ENCODE results near the gene KRT7.

The KRT7 gene

GRCh38 chr12:52245962-52246569, 13.0 kb downstream of the KRT7 start:
- Histone ChIP-seq H3K9me3 (ENCODE audit: control insufficient read depth, low read length) (no peaks in the 10 kb centered on the region), H2BK120ac (ENCODE audit: low read depth, low read length) (no peak overlapping the region), H3K23ac (ENCODE audit: low read length in 2 of 2) (no peak overlapping the region), H3K4me3 (ENCODE audit: insufficient read depth in 1 of 2, low read depth in 1 of 2, low read length in 2 of 2) (no peak overlapping the region), H2BK15ac (ENCODE audit: low read depth, poor library complexity, severe bottlenecking) (no peak overlapping the region), H2AFZ (ENCODE audit: low read depth, low read length) (no peak overlapping the region), H2AK5ac (ENCODE audit: low read length, severe bottlenecking) (peak overlapping the region; percentile 23), H4K8ac (ENCODE audit: low read length) (no peak overlapping the region), H3K79me1 (replicated peaks; ENCODE audit: low read length, poor library complexity, severe bottlenecking) (no peaks in the 10 kb centered on the region), H2BK5ac (ENCODE audit: low read depth, low read length, poor library complexity, severe bottlenecking) (no peak overlapping the region), H2BK12ac (ENCODE audit: low read length in 2 of 2) (peak overlapping the region in 1 of 2 experiments; percentile 10), H3K4ac (ENCODE audit: low read depth in 1 of 2, low read length in 2 of 2) (no peak overlapping the region), H3K27ac (ENCODE audit: low read length, poor library complexity, severe bottlenecking) (no peak overlapping the region), H3K14ac (ENCODE audit: low read length in 2 of 2) (no peak overlapping the region), H3K18ac (ENCODE audit: low read depth in 1 of 2, low read length in 2 of 2) (no peak overlapping the region), H3K36me3 (ENCODE audit: control insufficient read depth in 1 of 2, insufficient read depth in 2 of 2, low read depth in 1 of 2, low read length in 2 of 2) (peaks cover 0 to 5% of the 10 kb centered on the region in 2 experiments), H3K27me3 (ENCODE audit: control insufficient read depth in 1 of 2, insufficient read depth in 1 of 2, low read length in 2 of 2) (peaks cover 0 to 26% of the 10 kb centered on the region in 2 experiments), H3K4me1 (ENCODE audit: control insufficient read depth, insufficient read depth, low read depth, low read length) (peaks cover 66% of the 10 kb centered on the region), H4K91ac (ENCODE audit: low read length) (no peak overlapping the region), H3K4me2 (ENCODE audit: low read length, poor library complexity, severe bottlenecking) (no peak overlapping the region), H3K9ac (ENCODE audit: low read length) (no peak overlapping the region)
- WGBS = 71% methylated on average over 6 of the region's 7 CpGs
- no peak for DNase-seq

DNA sequence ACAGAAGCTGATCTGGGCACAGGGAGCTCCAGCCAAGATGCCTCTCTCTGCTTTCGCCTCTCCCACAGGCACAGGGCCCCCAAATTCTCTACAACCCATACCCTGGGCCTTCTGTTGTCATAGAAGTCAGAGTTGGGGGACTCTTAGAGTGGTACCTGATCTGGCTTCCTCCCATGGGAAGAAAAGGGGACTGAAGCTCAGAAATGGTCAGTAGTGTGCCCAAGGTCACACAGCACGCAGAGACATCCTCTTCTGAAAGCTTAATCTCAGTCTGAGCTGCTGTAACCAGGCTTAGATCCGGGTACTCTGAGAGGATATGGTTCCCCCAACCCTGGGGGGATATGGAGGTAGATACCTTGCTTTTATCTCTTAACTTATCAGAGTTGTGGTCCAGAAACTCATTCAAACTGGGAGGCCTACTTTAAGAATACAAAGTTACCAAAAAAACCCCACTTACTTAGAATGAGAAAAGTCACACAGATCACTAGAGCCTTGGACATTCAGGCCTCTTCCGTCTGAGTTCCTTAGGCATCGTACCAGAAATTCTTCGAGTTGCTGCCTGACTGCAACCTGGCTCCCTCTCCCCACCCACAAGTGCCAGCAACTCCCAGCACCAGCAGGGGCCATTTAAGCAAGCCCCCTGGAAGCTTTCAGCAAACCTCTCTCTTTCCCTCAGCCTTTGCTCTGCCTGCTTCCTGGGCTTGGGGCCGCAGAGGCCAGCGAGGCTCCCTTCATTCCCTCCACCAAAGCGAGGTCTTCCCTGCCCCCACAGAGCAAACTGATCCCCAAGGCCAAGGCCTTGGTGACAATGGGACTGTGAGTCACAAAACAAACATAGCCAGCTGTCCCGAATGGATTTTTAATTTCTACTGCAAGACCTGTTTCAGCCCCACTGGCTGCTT, 13.9 kb downstream of the KRT7 start:
- no peak overlapping the region for H4K91ac ChIP-seq (ENCODE audit: low read length)
- WGBS = 59% methylated on average over 8 of the region's 10 CpGs
- H3K14ac ChIP-seq (ENCODE audit: low read length in 2 of 2) = no peak overlapping the region
- H4K8ac ChIP-seq (ENCODE audit: low read length) = no peak overlapping the region
- peaks cover 0 to 34% of the 10 kb centered on the region in 2 experiments for H3K27me3 ChIP-seq (ENCODE audit: control insufficient read depth in 1 of 2, insufficient read depth in 1 of 2, low read length in 2 of 2)
- no peak overlapping the region for H2BK120ac ChIP-seq (ENCODE audit: low read depth, low read length)
- H3K18ac ChIP-seq (ENCODE audit: low read depth in 1 of 2, low read length in 2 of 2) = no peak overlapping the region
- H3K79me1 ChIP-seq (replicated peaks; ENCODE audit: low read length, poor library complexity, severe bottlenecking) = no peaks in the 10 kb centered on the region
- no peak for DNase-seq
- H2AK5ac ChIP-seq (ENCODE audit: low read length, severe bottlenecking) = peak overlapping the region; percentile 65
- H3K27ac ChIP-seq (ENCODE audit: low read length, poor library complexity, severe bottlenecking) = peak overlapping the region; percentile 9
- H2AFZ ChIP-seq (ENCODE audit: low read depth, low read length) = no peak overlapping the region
- peaks cover 61% of the 10 kb centered on the region for H3K4me1 ChIP-seq (ENCODE audit: control insufficient read depth, insufficient read depth, low read depth, low read length)
- no peak overlapping the region for H3K4me3 ChIP-seq (ENCODE audit: insufficient read depth in 1 of 2, low read depth in 1 of 2, low read length in 2 of 2)
- no peak overlapping the region for H3K4me2 ChIP-seq (ENCODE audit: low read length, poor library complexity, severe bottlenecking)
- H2BK12ac ChIP-seq (ENCODE audit: low read length in 2 of 2) = no peak overlapping the region
- H3K9me3 ChIP-seq (ENCODE audit: control insufficient read depth, low read length) = no peaks in the 10 kb centered on the region
- H3K23ac ChIP-seq (ENCODE audit: low read length in 2 of 2) = no peak overlapping the region
- H2BK5ac ChIP-seq (ENCODE audit: low read depth, low read length, poor library complexity, severe bottlenecking) = no peak overlapping the region
- H3K9ac ChIP-seq (ENCODE audit: low read length) = no peak overlapping the region
- no peak overlapping the region for H3K4ac ChIP-seq (ENCODE audit: low read depth in 1 of 2, low read length in 2 of 2)
- H3K36me3 ChIP-seq (ENCODE audit: control insufficient read depth in 1 of 2, insufficient read depth in 2 of 2, low read depth in 1 of 2, low read length in 2 of 2) = no peaks in the 10 kb centered on the region
- H2BK15ac ChIP-seq (ENCODE audit: low read depth, poor library complexity, severe bottlenecking) = no peak overlapping the region

DNA sequence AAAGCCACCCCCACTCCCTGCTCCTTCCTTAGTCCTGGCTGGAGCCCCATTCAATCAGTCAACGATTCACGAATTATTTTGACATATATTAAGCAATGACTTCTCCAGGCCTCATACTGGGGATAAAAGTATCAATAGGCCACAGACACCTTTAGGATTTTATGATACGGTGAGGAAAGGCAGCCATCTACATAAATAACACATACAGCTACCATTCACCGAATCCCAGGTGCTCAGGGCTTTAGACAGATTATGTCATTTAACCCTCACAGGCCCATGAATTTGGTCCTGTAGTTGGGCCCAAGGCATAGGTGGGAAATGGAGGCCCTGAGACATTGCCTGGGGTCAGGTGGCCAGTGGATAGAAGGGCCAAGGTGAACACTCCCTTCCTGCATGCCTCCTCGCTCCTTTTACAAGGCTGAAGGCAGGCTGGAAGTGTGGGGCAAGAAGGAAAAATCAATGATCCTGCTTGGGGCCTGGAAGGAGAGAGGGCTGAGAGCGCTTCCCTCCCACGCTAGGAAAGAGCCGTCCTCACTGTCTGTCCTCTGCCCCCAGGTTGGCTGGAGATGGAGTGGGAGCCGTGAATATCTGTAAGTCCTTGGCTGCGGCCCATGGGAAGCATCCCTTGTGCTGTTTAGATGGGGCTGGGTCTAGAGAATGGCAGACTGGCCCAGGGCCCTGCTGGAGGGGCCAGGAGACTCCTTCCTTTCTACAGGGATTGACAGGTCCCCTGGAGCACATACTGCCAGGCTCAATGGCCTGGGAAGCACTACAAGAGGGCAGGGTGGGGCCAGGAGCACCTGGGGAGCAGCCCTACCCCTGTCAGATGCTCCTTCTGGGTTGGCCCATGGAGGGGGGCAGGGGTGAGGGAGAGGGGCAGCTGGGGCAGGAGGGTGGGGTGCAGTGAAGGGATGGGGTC, 14.8 kb downstream of the KRT7 start:
- Histone ChIP-seq H4K91ac (ENCODE audit: low read length) (no peak overlapping the region), H3K27me3 (ENCODE audit: control insufficient read depth in 1 of 2, insufficient read depth in 1 of 2, low read length in 2 of 2) (peaks cover 0 to 37% of the 10 kb centered on the region in 2 experiments), H2BK120ac (ENCODE audit: low read depth, low read length) (no peak overlapping the region), H2AFZ (ENCODE audit: low read depth, low read length) (no peak overlapping the region), H3K36me3 (ENCODE audit: control insufficient read depth in 1 of 2, insufficient read depth in 2 of 2, low read depth in 1 of 2, low read length in 2 of 2) (no peaks in the 10 kb centered on the region), H2AK5ac (ENCODE audit: low read length, severe bottlenecking) (peak overlapping the region; percentile 58), H3K4me2 (ENCODE audit: low read length, poor library complexity, severe bottlenecking) (no peak overlapping the region), H2BK12ac (ENCODE audit: low read length in 2 of 2) (no peak overlapping the region), H3K4me3 (ENCODE audit: insufficient read depth in 1 of 2, low read depth in 1 of 2, low read length in 2 of 2) (no peak overlapping the region), H3K27ac (ENCODE audit: low read length, poor library complexity, severe bottlenecking) (no peak overlapping the region), H3K18ac (ENCODE audit: low read depth in 1 of 2, low read length in 2 of 2) (no peak overlapping the region), H3K9ac (ENCODE audit: low read length) (no peak overlapping the region), H3K4me1 (ENCODE audit: control insufficient read depth, insufficient read depth, low read depth, low read length) (peaks cover 65% of the 10 kb centered on the region), H2BK5ac (ENCODE audit: low read depth, low read length, poor library complexity, severe bottlenecking) (no peak overlapping the region), H3K23ac (ENCODE audit: low read length in 2 of 2) (no peak overlapping the region), H3K4ac (ENCODE audit: low read depth in 1 of 2, low read length in 2 of 2) (no peak overlapping the region), H3K79me1 (replicated peaks; ENCODE audit: low read length, poor library complexity, severe bottlenecking) (no peaks in the 10 kb centered on the region), H3K14ac (ENCODE audit: low read length in 2 of 2) (no peak overlapping the region), H2BK15ac (ENCODE audit: low read depth, poor library complexity, severe bottlenecking) (no peak overlapping the region), H3K9me3 (ENCODE audit: control insufficient read depth, low read length) (no peaks in the 10 kb centered on the region), H4K8ac (ENCODE audit: low read length) (no peak overlapping the region)
- DNase-seq = no peak
- 85% methylated on average over 10 of the region's 10 CpGs for WGBS

All from mesenchymal stem cell (in vitro differentiated cells and primary cell).